22Rv1 (cell line): ENCODE data around the gene GLYATL1B.
A peak's percentile ranks its signal among the peaks of the same experiment; 100 is the strongest.

Experiments used
- H3K27ac ChIP-seq: fragments of 450-650 bp; 2 replicates; pipeline ENCODE4 v1.5.1; 2017
- ZFX ChIP-seq: fragments of 450-650 bp; IDR thresholded peaks from 2 replicates; pipeline ENCODE4 v1.6.1; 2017; ENCODE audit warnings: antibody characterized with exemption, borderline replicate concordance
- TF ChIP-seq, protein P1 (sequence below): fragments of 450-650 bp; IDR thresholded peaks from 2 replicates; pipeline ENCODE4 v1.5.1; 2017; ENCODE audit warnings: mild to moderate bottlenecking

Gene GLYATL1B

DNA sequence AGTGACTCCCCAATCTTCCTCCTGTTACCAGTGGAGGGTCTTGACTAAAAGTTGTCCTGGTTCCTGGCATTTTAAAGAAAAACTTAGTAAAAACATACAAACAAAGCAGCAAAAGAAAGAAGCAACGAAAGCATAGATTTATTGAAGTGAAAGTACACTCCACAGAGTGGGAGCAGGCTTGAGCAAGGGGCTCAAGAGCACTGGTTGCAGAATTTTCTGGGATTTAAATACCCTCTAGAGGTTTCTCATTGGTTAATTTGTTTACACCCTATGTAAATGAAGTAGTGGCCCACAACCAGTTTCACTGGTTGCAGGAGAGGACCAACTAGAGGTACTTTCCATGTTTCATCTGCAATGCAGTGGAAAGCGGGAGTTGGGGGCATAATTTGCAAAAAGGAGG, 31.7 kb downstream of the GLYATL1B start:
- peak overlapping the region; percentile 92 for H3K27ac ChIP-seq
- TF ChIP-seq, protein P1, sequence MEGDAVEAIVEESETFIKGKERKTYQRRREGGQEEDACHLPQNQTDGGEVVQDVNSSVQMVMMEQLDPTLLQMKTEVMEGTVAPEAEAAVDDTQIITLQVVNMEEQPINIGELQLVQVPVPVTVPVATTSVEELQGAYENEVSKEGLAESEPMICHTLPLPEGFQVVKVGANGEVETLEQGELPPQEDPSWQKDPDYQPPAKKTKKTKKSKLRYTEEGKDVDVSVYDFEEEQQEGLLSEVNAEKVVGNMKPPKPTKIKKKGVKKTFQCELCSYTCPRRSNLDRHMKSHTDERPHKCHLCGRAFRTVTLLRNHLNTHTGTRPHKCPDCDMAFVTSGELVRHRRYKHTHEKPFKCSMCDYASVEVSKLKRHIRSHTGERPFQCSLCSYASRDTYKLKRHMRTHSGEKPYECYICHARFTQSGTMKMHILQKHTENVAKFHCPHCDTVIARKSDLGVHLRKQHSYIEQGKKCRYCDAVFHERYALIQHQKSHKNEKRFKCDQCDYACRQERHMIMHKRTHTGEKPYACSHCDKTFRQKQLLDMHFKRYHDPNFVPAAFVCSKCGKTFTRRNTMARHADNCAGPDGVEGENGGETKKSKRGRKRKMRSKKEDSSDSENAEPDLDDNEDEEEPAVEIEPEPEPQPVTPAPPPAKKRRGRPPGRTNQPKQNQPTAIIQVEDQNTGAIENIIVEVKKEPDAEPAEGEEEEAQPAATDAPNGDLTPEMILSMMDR: no peak
- no peak for TF ChIP-seq ZFX

DNA sequence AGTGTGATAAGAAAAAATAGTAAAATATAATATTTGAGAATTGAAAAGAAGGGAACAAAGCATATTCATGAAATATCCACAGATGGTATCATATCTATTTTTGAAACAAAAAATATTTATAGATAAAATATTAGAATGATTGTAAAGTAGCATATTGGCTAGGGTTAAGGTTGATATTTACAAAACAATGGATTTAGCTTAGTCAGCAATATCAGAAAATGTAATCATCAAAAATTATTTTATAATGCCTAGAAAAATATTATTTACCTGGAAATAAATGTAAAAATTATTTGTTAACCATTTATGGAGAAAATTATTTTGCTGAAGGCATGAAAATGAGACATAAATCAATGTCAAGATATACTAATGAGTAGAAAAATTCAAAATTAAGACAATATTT, 33.7 kb downstream of the GLYATL1B start:
- no peak for TF ChIP-seq ZFX
- TF ChIP-seq, protein P1: no peak
- peak overlapping the region; percentile 92 for H3K27ac ChIP-seq

DNA sequence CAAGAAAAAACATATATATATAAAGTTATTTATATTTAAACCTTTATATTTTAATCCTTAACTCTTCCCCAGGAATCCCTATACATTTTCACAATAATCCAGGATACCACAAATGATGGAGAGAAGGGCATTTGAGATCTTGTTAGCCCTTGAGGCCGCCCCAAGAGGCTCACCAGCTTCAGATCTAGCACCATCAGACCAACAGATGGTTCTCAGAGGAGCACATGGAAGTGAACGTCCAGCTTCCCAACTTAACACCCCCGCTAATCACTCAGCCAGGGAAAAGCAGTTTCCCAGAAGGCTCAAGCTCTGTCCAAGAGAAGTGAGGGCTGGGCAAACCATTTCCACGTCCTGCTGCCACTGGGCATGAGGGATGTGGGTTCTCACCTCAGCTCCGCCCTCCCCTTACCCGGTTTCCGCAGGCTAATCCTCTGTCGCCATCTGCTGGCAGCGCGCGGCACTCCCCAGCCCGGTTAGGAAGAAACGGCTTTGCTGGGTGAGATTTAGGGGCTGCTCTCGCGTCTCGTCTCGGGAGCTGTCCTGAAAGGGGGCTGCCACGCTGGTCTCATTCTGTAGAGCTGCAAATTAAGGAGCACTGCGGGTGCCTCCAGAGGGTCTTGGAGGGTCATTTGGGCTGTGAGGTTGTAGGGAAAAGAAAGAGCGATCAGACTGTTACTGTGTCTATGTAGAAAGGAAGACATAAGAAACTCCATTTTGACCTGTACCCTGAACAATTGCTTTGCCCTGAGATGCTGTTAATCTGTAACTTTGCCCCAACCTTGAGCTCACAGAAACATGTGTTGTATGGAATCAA, 49.7 kb downstream of the GLYATL1B start:
- TF ChIP-seq, protein P1: peak; percentile 85
- TF ChIP-seq ZFX: no peak
- 0 out of 2 replicates have a peak overlapping the region, but pooled peaks have one; percentile 12 for H3K27ac ChIP-seq

DNA sequence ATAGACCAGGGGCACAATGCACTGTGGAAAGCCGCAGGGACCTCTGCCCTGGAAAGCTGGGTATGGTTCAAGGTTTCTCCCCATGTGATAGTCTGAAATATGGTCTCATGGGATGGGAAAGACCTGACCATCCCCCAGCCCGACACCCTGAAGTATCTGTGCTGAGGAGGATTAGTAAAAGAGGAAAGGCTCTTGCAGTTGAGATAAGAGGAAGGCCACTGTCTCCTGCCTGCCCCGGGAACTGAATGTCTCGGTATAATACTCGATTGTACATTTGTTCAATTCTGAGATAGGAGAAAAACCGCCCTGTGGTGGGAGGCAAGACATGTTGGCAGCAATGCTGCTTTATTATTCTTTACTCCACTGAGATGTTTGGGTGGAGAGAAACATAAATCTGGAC, 50.4 kb downstream of the GLYATL1B start:
- 0 out of 2 replicates have a peak overlapping the region, but pooled peaks have one; percentile 12 for H3K27ac ChIP-seq

DNA sequence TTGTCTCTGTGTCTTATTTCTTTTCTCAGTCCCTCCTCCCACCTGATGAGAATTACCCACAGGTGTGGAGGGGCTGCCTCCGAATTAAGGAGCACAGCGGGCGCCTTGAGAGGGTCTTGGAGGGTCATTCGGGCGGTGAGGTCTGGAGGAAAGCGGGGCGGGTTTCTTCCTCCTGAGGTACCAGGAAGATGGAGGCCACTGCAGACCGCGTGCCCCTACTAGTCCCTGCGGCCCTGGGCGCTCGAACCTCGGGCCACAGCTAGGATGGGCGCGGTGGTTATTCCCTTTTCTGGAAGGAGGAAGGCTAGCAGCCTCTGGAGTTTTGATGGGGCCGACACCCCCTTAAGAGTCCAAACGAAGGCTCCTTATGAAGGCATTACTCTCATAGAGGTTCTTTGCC, 51.1 kb downstream of the GLYATL1B start:
- TF ChIP-seq ZFX: no peak
- TF ChIP-seq, protein P1: no peak
- H3K27ac ChIP-seq: no peak overlapping the region

DNA sequence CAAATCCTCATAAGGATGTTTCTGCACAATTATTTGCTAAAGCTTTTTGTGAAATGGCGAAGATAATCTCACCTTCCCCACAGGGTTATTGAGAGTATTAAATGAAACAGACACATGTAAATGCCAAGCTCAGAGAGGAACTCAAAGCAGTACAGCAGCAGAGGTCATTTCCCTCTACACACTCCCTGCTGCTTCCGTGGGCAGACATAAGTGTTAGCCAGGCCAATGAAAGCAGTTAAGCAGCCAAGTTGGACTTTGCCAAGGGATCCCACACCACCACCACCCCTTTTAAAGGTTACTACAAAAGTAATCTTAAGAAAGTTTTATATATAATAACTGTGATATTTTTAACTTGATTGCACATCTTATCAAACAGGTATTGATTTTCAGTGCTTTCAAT, 52.5 kb downstream of the GLYATL1B start:
- H3K27ac ChIP-seq: no peak overlapping the region
- no peak for TF ChIP-seq ZFX
- TF ChIP-seq, protein P1: no peak

DNA sequence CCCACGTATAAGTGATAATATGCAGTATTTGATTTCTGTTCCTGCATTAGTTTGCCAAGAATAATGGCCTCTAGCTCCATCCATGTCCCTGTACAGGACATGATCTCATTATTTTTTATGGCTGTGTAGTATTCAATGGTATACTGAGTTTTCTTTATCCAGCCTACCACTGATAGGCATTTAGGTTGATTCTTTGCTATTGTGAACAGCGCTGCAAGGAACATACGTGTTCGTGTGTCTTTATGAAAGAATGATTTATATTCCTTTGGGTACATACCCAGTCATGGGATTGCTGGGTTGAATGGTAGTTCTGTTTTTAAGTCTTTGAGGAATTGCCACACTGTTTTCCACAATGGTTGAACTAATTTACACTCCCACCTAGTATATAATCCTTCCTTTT, 55.1 kb downstream of the GLYATL1B start:
- H3K27ac ChIP-seq: peak overlapping the region; percentile 78; the same call in 1 of the 2 replicates
- TF ChIP-seq ZFX: no peak
- TF ChIP-seq, protein P1: no peak
